BJ (cell line): ENCODE measurements around the gene ARHGEF9. TPM values are rescaled to one million over a fixed set of nuclear protein-coding genes. Genes with fewer than 3 reads are reported as not detected.
"Not testable (repeated sequence)": the region's sequence is repeated elsewhere in the genome, so short reads cannot be mapped to it uniquely, and the experiment has no call there.

ENCODE experiments used
- CTCF ChIA-PET: fragments of 350-600 bp; formaldehyde crosslinking; extraction: SDS; loops from one replicate; lab custom pipeline; 2021; ENCODE audit warnings: antibody characterized with exemption, inconsistent platforms; lab: Yijun Ruan, JAX
- POLR2A ChIA-PET: fragments of 300-600 bp; sonication (Branson Sonifier 250); formaldehyde crosslinking; extraction: SDS; loops from one replicate; lab custom pipeline; 2021; ENCODE audit warnings: antibody characterized with exemption; lab: Charles Lee
- DNase-seq: peaks from one replicate; pipeline ENCODE4 v3.0.0-alpha.2; 2011; ENCODE audit warnings: low read depth
- H3K27me3 ChIP-seq: 2 replicates; pipeline ENCODE4 v1.6.0; 2011; ENCODE audit warnings: low read length; ENCODE audit not compliant: control insufficient read depth, insufficient read depth
- H3K36me3 ChIP-seq: 2 replicates; pipeline ENCODE4 v1.5.1; 2011; ENCODE audit warnings: low read length; ENCODE audit not compliant: control insufficient read depth, insufficient read depth
- H3K4me3 ChIP-seq: 2 replicates; pipeline ENCODE4 v1.5.1; 2011; ENCODE audit warnings: low read depth, mild to moderate bottlenecking, control low read depth, low read length
- CTCF ChIP-seq: IDR thresholded peaks from 2 replicates; pipeline ENCODE4 v1.5.1; 2011; ENCODE audit warnings: low read depth, mild to moderate bottlenecking, control low read depth, inconsistent platforms, low read length, moderate library complexity; ENCODE audit not compliant: insufficient read depth
- polyA plus RNA-seq: library from polyadenylated mRNA; depleted of rRNA; stranded (reverse); fragments of >200 nt; gene quantifications from 2 replicates; pipeline ENCODE4 v1.2.3, GENCODE V29; 2011

Gene ARHGEF9
- polyA plus RNA-seq, 1 experiment = 17.6 TPM

GRCh38 chrX:63810746-63811145 is 25.7 kb upstream of the ARHGEF9 start:
- TF ChIP-seq CTCF = no peak
- H3K4me3 ChIP-seq = no peak overlapping the region
- no peak for DNase-seq
- H3K36me3 ChIP-seq = no peaks in the 10 kb centered on the region
- no peaks in the 10 kb centered on the region for H3K27me3 ChIP-seq
- CTCF ChIA-PET = no interaction called here
- POLR2A ChIA-PET = no interaction called here

- H3K27me3 ChIP-seq = no peaks in the 10 kb centered on the region
- no peak overlapping the region for H3K4me3 ChIP-seq
- CTCF ChIA-PET = interaction anchor here (1.2 to 1.7 kb wide), 2 partner anchors 16 to 109 kb away, joined by 3 to 4 read pairs; no protein-coding TSS in a partner anchor
- DNase-seq = no peak
- POLR2A ChIA-PET = no interaction called here
- TF ChIP-seq CTCF = no peak
- H3K36me3 ChIP-seq = no peaks in the 10 kb centered on the region
These were observed 24.2 kb upstream of the ARHGEF9 start for GRCh38 chrX:63809173-63809572.

GRCh38 chrX:63795406-63795805 is 10.4 kb upstream of the ARHGEF9 start:
- POLR2A ChIA-PET, CTCF ChIA-PET, H3K4me3 ChIP-seq, H3K36me3 ChIP-seq, DNase-seq, H3K27me3 ChIP-seq: not testable (repeated sequence)

- no peak overlapping the region; the same call in 1 of the 2 replicates for H3K4me3 ChIP-seq
- H3K27me3 ChIP-seq = no peaks in the 10 kb centered on the region
- CTCF ChIA-PET = interaction anchor here (0.7 kb wide), 1 partner anchor 50 kb away, joined by 3 read pairs; no protein-coding TSS in a partner anchor
- no peak for TF ChIP-seq CTCF
- POLR2A ChIA-PET = no interaction called here
- no peaks in the 10 kb centered on the region for H3K36me3 ChIP-seq
- DNase-seq = no peak
These were observed 660 bp upstream of the ARHGEF9 start for GRCh38 chrX:63785708-63786040.

- no peaks in the 10 kb centered on the region for H3K27me3 ChIP-seq
- H3K36me3 ChIP-seq = no peaks in the 10 kb centered on the region
- ChIA-PET POLR2A (no interaction called here), CTCF (interaction anchor here (0.7 kb wide), 1 partner anchor 18 kb away, joined by 3 read pairs; no protein-coding TSS in a partner anchor)
- peak overlapping the region; percentile 43 for H3K4me3 ChIP-seq
- no peak for TF ChIP-seq CTCF
- no peak for DNase-seq
These were observed 590 bp downstream of the ARHGEF9 start for GRCh38 chrX:63784346-63784901.

- Histone ChIP-seq H3K36me3 (no peaks in the 10 kb centered on the region), H3K27me3 (no peaks in the 10 kb centered on the region), H3K4me3 (no peak overlapping the region)
- CTCF ChIA-PET = no interaction called here
- DNase-seq = no peak
- POLR2A ChIA-PET = no interaction called here
- no peak for TF ChIP-seq CTCF
These were observed 2.5 kb downstream of the ARHGEF9 start for GRCh38 chrX:63782515-63782914.
